Mucosa of descending colon (tissue), 3 donors: ENCODE measurements around the gene TRAPPC10. TPM values are rescaled to one million over a fixed set of nuclear protein-coding genes. Genes with fewer than 3 reads are reported as not detected.

Source experiments
- ATAC-seq: fragments of 200-7000 bp; cut with Tn5 transposase; one replicate; pipeline ENCODE4 v1.9.1; 2020; ENCODE audit warnings: mild to moderate bottlenecking, moderate library complexity
- DNase-seq, 3 donors: peaks; one replicate each; pipeline ENCODE4 v3.0.0-alpha.2; 2020
- H3K36me3 ChIP-seq: fragments of 200-600 bp; one replicate; pipeline ENCODE4 v1.8.0; 2021; ENCODE audit warnings: low read depth, mild to moderate bottlenecking
- H3K4me1 ChIP-seq: fragments of 200-600 bp; one replicate; pipeline ENCODE4 v1.8.0; 2021; ENCODE audit warnings: low read depth, mild to moderate bottlenecking
- H3K4me3 ChIP-seq: fragments of 200-600 bp; one replicate; pipeline ENCODE4 v1.8.0; 2021; ENCODE audit warnings: mild to moderate bottlenecking
- H3K9me3 ChIP-seq: fragments of 200-600 bp; one replicate; pipeline ENCODE4 v1.8.0; 2021; ENCODE audit warnings: mild to moderate bottlenecking
- intact Hi-C, 2 donors: fragments of 100-400 bp; cut with DNase I in 1 of 2; cut with micrococcal nuclease in 1 of 2; formaldehyde crosslinking; loops; one replicate each; pipeline versions ENCODE4 v1.11.0 to v1.11.1; 2022; cut with DNase I, micrococcal nuclease
- total RNA-seq, 3 donors: library from RNA; stranded (reverse); fragmentation: NEBNext Ultra II Directional in 2 of 3; extraction: Animal tissue kit (Norgen Biotek cat#: 25700) in 2 of 3; gene quantifications; one replicate each; pipeline versions ENCODE4 v1.2.1 to v1.2.4, GENCODE V29; 2021 to 2023
- TF ChIP-seq, protein P1 (sequence below): fragments of 200-600 bp; IDR thresholded peaks from one replicate; pipeline ENCODE4 v1.8.0; 2022; ENCODE audit warnings: antibody characterized with exemption, mild to moderate bottlenecking
- donor health status: DM: no; HTN: no; CAD: no; lungs with moderate emphysema.
- donor health status: DM: no; HTN: no; CAD: no.
- donor health status: DM: no; HTN: yes; CAD: no.

TRAPPC10 gene
- total RNA-seq, 3 donors from 2014 or later, result 57.7 to 86.8 (median 61.9) TPM

DNA sequence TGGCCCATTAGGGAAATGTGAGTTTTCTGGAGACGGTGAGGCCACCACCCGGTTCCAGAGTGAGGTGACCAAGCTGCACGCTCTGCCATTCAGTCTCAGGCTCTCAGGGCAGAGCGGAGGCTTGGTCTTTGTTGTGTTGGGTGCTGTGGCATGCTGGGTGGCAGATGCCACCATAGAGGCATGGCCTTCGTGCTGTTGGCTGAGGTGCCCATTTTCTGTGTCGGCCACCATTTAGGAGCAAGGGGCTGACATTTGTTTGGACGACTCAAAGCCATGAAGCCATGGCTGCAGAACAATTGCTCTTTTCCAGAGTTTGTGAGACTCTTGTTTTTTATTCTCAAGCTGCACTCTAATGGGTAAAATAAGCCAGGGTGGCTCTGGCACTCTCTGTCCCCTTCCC is 58.3 kb downstream of the TRAPPC10 start:
- DNase-seq, result no peak
- no peaks in the 10 kb centered on the region for H3K4me1 ChIP-seq
- intact Hi-C loops, result no loop called here
- TF ChIP-seq, protein P1, sequence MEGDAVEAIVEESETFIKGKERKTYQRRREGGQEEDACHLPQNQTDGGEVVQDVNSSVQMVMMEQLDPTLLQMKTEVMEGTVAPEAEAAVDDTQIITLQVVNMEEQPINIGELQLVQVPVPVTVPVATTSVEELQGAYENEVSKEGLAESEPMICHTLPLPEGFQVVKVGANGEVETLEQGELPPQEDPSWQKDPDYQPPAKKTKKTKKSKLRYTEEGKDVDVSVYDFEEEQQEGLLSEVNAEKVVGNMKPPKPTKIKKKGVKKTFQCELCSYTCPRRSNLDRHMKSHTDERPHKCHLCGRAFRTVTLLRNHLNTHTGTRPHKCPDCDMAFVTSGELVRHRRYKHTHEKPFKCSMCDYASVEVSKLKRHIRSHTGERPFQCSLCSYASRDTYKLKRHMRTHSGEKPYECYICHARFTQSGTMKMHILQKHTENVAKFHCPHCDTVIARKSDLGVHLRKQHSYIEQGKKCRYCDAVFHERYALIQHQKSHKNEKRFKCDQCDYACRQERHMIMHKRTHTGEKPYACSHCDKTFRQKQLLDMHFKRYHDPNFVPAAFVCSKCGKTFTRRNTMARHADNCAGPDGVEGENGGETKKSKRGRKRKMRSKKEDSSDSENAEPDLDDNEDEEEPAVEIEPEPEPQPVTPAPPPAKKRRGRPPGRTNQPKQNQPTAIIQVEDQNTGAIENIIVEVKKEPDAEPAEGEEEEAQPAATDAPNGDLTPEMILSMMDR, result no peak
- no peaks in the 10 kb centered on the region for H3K9me3 ChIP-seq
- no peak overlapping the region for H3K4me3 ChIP-seq
- H3K36me3 ChIP-seq, result no peaks in the 10 kb centered on the region
- no peak for ATAC-seq

DNA sequence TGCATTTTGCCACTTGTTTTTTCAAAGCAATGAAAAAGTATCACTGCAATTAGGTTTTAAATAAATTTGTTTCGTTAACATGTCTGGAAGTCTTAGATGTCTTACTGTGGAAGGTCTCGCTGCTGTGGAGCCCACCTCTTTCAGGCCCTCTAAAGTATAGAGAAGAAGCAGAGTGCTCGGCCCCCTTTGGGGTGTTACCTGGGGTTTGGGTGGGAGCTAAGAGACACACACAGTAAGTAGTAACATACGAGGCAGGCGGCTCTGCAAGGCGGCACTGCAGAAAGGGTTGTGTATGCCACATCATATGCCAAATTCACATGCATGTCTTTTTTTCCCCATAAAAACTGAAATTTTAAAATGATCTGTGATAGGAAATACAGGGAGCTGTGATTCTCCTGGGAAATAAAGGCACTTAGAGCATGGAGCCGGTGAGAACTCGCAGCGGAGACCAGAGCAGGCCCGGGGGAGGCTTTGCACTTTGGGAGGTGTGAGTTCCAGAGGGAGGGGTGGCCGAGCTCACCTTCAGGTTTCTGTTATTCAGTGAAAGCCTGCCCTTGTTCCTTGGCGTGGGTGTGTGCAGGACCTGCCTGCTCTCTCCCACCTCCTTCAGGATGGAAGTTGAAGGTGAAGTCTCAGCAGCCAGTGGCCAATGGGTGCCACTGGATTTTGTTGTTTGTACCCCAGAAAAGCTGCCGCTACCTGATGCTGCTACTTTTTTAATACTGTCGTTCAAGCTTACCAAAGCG is 59.4 kb downstream of the TRAPPC10 start:
- H3K9me3 ChIP-seq, result no peaks in the 10 kb centered on the region
- H3K4me3 ChIP-seq, result no peak overlapping the region
- ATAC-seq, result no peak
- H3K36me3 ChIP-seq, result no peaks in the 10 kb centered on the region
- no peaks in the 10 kb centered on the region for H3K4me1 ChIP-seq
- intact Hi-C loops, result no loop called here
- no peak for DNase-seq
- TF ChIP-seq, protein P1, result no peak

DNA sequence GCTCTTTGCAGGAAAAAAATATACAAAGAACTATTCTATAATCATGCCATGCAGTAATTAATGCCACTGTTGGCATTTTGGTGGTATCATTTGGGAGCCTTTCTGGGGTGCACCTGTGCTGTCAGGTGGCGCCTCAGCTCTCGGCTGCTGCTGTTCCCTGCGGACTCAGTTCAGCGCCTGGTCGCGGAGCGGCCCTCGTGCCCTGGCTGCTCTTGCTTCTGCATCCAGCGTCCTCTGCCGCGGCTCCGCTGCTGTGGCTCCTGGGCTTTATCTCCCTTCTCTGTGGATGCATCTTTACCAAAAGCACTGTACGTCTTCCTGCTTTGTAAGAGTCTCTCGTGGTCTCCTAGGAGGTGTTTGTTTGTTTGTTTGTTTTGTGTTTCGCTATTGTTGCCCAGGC is 60.0 kb downstream of the TRAPPC10 start:
- H3K4me1 ChIP-seq, result no peaks in the 10 kb centered on the region
- TF ChIP-seq, protein P1, result no peak
- no peaks in the 10 kb centered on the region for H3K9me3 ChIP-seq
- ATAC-seq (no peak), DNase-seq (no peak)
- H3K36me3 ChIP-seq, result no peaks in the 10 kb centered on the region
- no peak overlapping the region for H3K4me3 ChIP-seq
- intact Hi-C loops, result no loop called here

DNA sequence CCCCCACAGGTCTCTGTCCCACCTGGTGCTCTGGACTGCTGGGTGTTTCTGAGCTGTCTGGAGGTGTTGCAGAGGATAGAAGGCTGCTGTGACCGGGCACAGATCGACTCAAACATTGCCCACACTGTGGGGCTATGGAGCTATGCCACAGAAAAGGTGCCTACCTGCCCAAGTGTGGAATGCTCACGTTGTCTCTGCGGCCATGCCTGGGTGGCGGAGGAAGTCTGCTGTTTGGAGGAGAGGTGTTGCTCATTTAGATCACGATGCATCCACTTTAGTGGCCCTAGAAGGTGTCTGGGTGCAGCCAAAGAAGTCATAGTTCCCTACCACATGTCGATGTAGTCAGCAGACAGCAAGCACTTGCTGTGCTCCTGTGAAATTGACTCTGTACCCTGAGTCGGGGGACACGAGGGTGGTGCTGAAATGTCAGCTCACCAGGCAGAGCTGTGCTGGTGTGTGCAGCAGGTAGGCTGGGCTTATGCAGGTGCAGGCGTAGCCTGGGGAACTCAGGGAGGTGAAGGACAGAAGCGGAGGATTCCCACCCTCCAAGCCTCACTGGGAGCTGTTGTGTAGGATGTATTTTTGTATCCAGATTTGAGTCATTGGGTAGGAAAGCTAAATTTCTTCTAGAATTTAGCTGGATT is 62.3 kb downstream of the TRAPPC10 start:
- intact Hi-C loops, result no loop called here
- TF ChIP-seq, protein P1, result no peak
- no peak overlapping the region for H3K4me3 ChIP-seq
- no peaks in the 10 kb centered on the region for H3K4me1 ChIP-seq
- H3K9me3 ChIP-seq, result no peaks in the 10 kb centered on the region
- ATAC-seq (peak; percentile 67), DNase-seq (peak in 1 of 3 donors; percentile 48)
- H3K36me3 ChIP-seq, result peaks cover 5% of the 10 kb centered on the region

DNA sequence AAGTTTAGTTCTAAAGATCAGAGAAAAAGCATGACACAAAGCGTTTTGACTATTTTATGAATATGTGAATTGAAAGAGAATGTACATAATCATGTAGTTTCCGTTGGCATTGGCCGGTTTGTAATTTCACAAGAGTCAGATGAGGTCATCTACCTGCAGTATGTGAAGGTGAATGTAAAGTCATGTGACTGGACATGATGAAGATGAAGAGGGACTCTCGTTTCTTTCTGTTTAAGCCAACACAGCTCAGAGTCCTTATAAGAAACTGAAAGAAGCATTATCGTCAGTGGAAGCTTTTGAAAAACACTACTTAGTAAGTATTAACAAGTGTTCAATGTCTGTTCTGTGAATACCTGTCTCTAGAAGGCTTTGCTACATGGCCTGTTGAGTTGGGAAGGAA is 64.2 kb downstream of the TRAPPC10 start:
- TF ChIP-seq, protein P1, result no peak
- DNase-seq (no peak), ATAC-seq (no peak)
- H3K9me3 ChIP-seq, result no peaks in the 10 kb centered on the region
- H3K4me3 ChIP-seq, result no peak overlapping the region
- intact Hi-C loops, result no loop called here
- peaks cover 5% of the 10 kb centered on the region for H3K36me3 ChIP-seq
- no peaks in the 10 kb centered on the region for H3K4me1 ChIP-seq
